Measurements from ENCODE around the gene CIC.
A peak's percentile ranks its signal among the peaks of the same experiment; 100 is the strongest.

CIC gene

GRCh38 chr19:42288881-42289555, 20.0 kb downstream of the CIC start:
- DNase-seq (ENCODE audit: low read depth), result no peak

DNA sequence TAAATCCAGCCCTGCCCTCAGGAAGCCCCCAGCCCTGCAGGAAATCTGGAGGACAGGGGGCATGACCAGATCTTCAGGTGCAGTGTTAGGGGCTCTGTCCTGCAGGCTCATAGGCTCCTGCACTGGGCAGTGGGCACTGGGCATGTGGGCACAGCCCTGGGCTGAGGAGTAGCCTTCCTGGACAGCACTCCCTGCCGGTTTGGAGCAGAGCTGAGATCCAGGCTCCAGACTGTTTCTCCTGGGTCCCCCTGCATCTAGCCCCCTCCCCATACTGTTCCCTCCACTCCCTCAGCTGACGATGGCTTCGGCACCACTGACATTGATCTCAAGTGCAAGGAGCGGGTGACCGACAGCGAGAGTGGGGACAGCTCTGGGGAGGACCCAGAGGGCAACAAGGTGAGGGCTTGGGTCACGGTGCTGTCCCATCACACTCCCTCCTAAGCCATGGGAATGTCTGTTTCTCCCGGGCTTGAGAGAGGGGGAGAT, 20.5 kb downstream of the CIC start:
- no peak for DNase-seq (ENCODE audit: low read depth)

DNA sequence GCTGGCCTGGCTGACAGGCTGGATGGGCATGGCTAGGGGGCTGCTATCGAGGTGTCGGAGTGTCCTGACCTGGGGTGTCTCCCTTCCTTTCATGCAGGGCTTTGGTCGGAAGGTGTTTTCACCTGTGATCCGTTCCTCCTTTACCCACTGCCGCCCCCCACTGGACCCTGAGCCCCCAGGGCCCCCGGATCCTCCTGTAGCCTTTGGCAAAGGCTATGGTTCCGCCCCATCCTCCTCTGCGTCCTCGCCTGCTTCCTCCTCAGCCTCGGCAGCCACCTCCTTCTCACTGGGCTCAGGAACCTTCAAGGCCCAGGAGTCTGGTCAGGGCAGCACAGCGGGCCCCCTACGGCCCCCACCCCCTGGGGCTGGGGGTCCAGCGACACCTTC, 21.1 kb downstream of the CIC start:
- no peak for DNase-seq (ENCODE audit: low read depth)

DNA sequence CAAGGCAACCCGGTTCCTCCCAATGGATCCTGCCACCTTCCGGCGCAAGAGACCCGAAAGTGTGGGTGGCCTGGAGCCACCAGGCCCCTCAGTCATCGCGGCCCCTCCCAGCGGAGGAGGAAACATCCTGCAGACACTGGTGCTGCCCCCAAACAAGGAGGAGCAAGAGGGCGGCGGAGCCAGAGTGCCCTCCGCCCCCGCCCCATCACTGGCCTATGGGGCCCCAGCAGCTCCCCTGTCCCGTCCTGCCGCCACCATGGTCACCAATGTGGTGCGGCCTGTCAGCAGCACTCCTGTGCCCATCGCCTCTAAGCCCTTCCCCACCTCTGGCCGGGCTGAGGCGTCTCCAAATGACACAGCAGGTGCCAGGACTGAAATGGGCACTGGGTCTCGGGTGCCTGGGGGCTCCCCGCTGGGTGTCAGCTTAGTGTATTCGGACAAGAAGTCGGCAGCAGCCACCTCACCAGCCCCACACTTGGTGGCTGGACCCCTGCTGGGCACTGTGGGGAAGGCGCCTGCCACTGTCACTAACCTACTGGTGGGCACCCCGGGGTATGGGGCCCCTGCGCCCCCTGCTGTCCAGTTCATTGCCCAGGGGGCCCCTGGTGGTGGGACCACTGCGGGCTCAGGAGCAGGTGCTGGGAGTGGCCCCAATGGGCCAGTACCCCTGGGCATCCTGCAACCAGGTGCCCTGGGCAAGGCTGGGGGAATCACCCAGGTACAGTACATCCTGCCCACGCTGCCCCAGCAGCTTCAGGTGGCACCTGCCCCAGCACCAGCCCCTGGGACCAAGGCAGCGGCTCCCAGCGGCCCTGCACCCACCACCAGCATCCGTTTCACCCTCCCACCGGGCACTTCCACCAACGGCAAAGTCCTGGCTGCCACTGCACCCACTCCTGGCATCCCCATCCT, 21.7 kb downstream of the CIC start:
- peak; percentile 60 for DNase-seq (ENCODE audit: low read depth)

- no peak for DNase-seq (ENCODE audit: low read depth)
Observed at GRCh38 chr19:42291435-42291810, 22.4 kb downstream of the CIC start.

DNA sequence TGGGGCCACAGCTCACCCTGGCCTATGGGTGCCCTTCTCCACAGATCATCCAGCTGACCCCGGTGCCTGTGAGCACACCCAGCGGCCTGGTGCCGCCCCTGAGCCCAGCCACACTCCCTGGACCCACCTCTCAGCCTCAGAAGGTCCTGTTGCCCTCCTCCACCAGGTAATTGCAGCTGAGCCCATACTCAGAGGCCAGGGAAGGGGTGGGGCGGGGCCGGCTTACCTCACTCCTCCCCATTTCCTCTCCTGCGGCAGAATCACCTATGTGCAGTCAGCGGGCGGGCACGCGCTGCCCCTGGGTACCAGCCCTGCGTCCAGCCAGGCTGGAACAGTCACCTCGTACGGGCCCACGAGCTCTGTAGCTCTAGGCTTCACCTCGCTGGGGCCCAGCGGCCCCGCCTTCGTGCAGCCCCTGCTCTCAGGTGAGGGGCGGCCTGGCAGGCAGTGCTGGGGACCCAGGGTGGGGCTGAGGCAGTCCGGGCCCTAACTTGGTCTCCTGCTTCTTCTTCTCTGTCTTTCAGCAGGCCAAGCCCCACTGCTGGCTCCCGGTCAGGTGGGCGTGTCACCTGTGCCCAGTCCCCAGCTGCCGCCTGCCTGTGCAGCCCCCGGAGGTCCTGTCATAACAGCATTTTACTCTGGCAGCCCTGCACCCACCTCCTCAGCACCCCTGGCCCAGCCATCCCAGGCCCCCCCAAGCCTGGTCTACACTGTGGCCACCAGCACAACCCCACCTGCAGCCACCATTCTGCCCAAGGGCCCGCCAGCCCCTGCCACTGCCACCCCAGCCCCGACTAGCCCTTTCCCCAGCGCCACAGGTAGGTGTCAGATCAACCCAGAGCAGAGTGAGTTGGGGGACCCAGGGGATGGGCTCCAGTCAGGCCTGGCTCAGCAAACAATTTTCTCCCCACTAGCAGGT, 23.2 kb downstream of the CIC start:
- DNase-seq (ENCODE audit: low read depth), result no peak

DNA sequence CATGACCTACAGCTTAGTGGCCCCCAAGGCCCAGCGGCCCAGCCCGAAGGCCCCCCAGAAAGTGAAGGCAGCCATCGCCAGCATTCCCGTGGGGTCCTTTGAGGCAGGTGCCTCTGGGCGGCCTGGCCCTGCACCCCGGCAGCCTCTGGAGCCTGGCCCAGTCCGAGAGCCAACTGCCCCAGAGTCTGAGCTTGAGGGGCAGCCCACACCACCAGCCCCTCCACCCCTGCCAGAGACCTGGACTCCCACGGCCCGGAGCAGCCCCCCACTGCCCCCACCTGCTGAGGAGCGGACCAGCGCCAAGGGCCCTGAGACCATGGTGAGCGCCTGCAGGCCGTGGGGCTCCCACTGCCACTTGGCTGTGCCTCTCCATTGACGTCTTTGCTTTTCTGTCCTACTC, 23.9 kb downstream of the CIC start:
- no peak for DNase-seq (ENCODE audit: low read depth)

DNA sequence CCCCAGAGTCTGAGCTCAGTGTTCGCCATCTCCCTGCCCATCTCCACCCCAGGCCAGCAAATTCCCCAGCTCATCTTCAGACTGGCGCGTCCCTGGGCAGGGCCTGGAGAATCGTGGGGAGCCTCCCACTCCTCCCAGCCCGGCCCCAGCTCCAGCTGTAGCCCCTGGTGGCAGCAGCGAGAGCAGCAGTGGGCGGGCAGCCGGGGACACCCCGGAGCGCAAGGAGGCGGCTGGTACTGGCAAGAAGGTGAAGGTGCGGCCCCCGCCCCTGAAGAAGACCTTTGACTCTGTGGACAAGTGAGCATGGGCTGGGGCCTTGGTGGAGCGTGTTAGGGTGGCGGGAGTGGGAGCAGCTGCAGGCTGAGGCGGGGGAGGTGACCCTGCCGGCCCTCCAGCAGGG, 24.5 kb downstream of the CIC start:
- no peak for DNase-seq (ENCODE audit: low read depth)

DNA sequence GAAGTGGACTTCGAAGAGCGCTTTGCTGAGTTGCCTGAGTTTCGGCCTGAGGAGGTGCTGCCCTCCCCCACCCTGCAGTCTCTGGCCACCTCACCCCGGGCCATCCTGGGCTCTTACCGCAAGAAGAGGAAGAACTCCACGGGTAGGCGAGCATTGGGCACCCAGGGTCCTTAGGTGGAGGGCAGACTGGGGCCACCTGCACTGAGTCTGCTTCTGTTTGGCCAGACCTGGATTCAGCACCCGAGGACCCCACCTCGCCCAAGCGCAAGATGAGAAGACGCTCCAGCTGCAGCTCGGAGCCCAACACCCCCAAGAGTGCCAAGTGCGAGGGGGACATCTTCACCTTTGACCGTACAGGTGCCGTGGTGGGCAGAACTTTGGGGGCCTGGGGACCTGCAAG, 24.9 kb downstream of the CIC start:
- no peak for DNase-seq (ENCODE audit: low read depth)

- no peak for DNase-seq (ENCODE audit: low read depth)
Observed at GRCh38 chr19:42294471-42295137, 25.6 kb downstream of the CIC start.

DNA sequence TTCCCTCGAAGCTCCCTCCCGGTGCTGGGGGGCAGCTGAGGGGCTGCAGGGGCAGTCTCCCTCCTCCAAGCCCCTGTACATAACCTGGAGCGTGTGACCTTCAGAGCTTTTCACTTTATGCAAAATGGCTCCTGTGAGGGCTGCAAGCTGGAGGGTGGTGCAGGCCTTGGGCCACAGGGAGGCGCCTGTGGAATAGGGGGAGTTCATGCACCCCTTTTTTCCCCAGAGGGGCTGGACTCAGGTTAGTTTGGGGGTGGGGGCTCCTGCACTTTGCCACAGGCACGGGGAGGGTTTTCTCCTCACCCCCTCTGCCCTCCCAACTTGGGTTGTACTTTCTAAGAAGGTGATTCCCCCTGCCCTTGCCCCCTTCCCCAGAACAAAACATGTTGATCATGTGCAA, 26.3 kb downstream of the CIC start:
- DNase-seq (ENCODE audit: low read depth), result no peak

DNA sequence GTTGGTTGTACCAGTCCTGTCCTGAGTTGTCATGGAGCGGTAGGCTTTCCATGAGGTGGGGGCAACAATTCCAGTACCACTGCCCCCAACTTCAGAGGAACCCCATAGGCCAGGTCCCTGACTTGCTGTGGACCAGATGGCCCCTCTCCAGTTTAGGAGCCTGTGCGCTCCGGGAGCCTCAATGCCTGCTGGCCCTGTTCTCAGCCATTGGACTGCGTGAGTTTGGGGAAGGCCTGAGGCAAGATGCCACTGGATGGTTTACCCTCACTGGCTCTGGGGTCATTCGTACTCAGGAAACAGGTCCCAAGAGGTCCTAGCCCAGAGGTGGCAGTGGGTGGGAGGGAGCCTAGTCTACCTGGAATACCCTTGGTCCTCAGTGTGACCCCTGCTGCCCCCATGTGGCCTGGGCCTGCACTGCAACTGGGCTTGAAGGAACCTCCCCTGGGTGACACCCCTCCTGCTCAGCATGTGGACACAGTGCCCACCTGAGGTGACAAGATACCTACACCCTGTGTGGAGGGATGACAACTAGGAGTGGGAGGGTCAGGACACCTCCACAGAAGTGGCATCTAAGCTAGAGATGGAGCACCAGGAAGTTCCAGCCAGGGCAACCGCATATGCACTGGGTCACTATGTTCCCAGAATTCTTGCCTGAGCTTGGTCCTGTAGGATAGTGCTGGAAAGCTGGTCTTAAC, 26.9 kb downstream of the CIC start:
- DNase-seq (ENCODE audit: low read depth), result peak; percentile 94

DNA sequence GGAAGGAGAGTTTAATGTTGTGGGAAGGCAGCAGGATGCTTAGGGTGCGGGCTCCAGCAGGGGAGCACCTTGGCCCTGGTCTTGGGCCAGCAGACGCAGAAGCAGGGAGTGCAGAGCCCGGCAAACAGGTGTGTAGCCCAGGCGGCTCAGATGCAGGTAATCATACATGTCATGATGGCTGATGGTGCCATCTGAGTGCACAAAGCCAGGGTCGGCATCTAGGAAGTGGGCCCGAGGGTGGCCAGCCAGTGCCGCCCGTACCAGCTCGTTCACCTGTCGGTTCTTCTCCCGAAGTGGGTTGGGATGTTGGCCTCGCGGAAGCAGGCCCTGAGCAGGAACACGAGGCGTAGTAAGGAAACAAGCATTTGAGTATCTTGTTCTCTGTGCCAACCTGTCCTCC, 28.0 kb downstream of the CIC start:
- DNase-seq (ENCODE audit: low read depth), result no peak

- no peak for DNase-seq (ENCODE audit: low read depth)
Observed at GRCh38 chr19:42301646-42302203, 32.7 kb downstream of the CIC start, which contains the start of gene PRR19. Gene PRR19, plus strand, starts transcription at chr19:42302132. Its CDS starts 7,453 bp downstream, at chr19:42309585.

DNA sequence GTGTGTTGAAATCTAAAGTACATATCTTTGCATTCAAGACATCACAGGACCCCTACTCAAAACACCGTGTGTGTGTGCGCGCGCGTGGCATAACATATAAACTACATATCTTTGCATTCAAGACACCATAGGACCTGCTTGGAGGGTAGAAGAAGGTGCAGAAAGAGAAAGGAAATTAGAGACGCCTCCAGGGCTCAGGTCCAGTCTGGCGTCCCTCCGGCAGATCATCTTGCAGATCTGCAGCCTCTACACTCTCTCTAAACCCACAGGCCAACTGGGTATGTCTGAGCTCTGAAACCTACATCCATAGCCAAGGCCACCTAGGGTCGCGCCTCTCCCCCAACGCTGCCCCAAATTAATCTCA, 34.0 kb downstream of the CIC start:
- DNase-seq (ENCODE audit: low read depth), result no peak

GRCh38 chr19:42303876-42304275, 34.8 kb downstream of the CIC start:
- DNase-seq (ENCODE audit: low read depth), result no peak

- DNase-seq (ENCODE audit: low read depth), result no peak
Observed at GRCh38 chr19:42306646-42307045, 37.6 kb downstream of the CIC start.

DNA sequence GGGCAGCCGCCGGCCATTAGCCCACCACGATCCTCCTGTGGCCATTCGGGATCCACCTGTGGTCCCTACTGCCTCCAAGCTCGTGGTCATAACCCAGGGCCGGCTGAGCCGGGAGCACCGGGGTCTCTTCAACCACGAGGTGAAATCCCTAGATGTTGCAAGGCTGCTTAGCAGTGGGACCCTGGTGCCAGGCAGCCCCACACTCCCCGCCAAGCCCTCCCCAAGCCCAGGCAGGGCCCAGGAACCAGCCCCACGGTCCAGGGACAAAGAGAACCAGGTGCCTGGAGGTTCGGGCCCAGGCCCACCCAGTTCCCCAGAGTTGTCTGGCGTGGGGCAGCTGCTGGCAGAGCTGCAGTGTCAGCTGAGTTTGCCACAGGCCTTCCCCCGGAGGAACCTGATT, 40.6 kb downstream of the CIC start:
- no peak for DNase-seq (ENCODE audit: low read depth)

DNA sequence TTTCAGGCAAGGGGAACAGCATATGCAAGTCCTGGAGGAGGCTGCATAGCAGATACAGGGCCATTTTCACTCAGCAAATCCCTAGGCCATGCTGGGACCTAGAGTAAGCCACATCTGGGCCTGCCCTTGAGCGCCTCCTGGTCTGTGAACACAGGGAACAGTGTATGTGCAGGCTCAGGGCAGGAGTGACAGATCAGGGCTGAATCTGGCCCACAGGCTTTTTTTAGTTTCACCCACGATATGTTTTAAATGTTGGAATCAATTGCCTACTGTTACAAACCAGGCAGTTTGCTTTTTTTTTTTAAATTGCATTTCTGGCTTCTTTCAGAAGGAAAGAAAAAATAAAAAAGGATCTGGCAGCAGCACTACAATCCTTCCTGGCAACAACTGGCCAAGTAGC, 42.6 kb downstream of the CIC start:
- no peak for DNase-seq (ENCODE audit: low read depth)

DNA sequence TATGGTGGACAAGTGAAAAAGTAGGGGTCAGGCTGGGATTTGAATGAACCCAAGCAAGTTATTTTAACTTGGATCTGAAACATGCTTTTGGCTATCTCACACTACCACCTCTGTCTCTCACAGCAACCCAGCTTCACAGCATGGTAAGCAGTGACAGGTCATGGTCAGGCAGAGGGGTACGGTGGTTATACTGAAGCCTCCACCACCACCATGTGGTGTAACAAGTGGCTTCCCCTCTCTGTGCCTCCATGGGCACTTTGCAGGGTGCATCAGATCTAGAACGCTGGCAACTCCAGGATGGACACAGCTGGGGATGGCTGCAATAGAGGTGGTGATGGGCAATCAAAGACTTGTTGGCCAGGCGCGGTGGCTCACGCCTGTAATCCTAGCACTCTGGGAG, 43.3 kb downstream of the CIC start:
- DNase-seq (ENCODE audit: low read depth), result no peak

All from activated T-cell treated with anti-CD3 and anti-CD28 coated beads for 1 hour (primary cell).